ENCODE measurements around the gene CECR2. TPM values are rescaled to one million over a fixed set of nuclear protein-coding genes. Genes with fewer than 3 reads are reported as not detected.
A peak's percentile ranks its signal among the peaks of the same experiment; 100 is the strongest.

CECR2 gene
- total RNA-seq, 1 experiment from 2014 or later = 154 TPM

DNA sequence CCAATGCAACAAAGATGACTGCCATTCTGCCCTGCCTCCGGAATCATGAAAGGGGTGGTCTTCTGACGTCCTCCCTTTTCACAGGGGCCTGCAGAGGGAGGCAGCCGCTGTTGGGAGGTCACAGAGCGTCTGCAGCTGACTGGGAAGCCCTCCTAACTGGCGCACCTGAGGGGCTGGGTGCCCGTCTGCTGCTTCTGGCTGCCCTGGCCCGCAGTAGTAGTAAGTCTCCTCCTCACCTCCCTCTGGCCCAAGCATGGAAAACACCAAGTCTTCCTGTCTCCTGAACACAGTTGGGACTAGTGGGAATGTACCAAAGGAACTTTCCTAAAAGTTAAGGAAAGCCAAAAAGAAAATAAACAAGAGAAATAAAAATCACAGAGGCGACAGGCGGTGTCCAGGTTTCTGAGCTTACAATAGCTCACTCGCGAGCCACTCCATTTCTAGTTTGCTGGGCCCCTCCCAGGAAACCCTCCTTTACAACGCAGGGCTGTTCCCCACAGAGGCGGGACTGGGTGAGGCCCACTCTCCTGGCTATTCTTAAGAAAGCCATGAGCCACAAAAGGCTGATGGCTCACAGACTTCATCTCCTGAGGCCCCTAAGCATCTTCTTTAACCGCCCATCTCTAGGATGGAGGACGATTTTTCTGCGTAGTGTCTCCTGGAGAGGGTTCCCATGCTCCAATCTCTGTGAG is 37.0 kb upstream of the CECR2 start:
- H2BK15ac ChIP-seq (ENCODE audit: low read depth, low read length) = no peak overlapping the region
- no peak overlapping the region for H4K5ac ChIP-seq (ENCODE audit: insufficient read length, low read depth, low read length)
- H3K23me2 ChIP-seq (ENCODE audit: insufficient read length, low read depth, low read length, poor library complexity, severe bottlenecking) = no peaks in the 10 kb centered on the region
- H2AFZ ChIP-seq (ENCODE audit: low read length) = no peak overlapping the region
- Mint-ChIP-seq H3K4me3 (0 out of 5 replicates have a peak overlapping the region, but pooled peaks of 1 of the 2 experiments have one; percentile 32), H3K27ac (peak overlapping the region in 1 of 3 experiments; percentile 79; a peak in 2 of 7 replicates), H3K36me3 (ENCODE audit: insufficient read depth in 1 of 3, low read depth in 3 of 3) (no peaks in the 10 kb centered on the region; a peak in 1 of 7 replicates), H3K9me3 (no peaks in the 10 kb centered on the region), H3K4me1 (peaks cover 0 to 9% of the 10 kb centered on the region in 2 experiments; a peak in 1 of 4 replicates), H3K27me3 (ENCODE audit: low read depth) (no peaks in the 10 kb centered on the region)
- no peak overlapping the region for H3K23ac ChIP-seq (ENCODE audit: insufficient read length, low read depth, low read length)
- H2AK5ac ChIP-seq (ENCODE audit: insufficient read length, low read length) = no peak overlapping the region
- no peak overlapping the region for H3K9ac ChIP-seq (ENCODE audit: extremely low read depth, insufficient read length, low read length)
- no peak for TF ChIP-seq CTCF (conservative IDR thresholded peaks at IDR 0.05)
- H3K14ac ChIP-seq (ENCODE audit: insufficient read depth, low read length) = no peak overlapping the region
- DNase-seq = no peak
- H4K8ac ChIP-seq (replicated peaks; ENCODE audit: insufficient read length, low read depth, low read length) = no peak overlapping the region
- H4K91ac ChIP-seq (ENCODE audit: insufficient read length, low read depth, low read length) = no peak overlapping the region
- WGBS (ENCODE audit: extremely low coverage, insufficient read length, low lambda C conversion rate) = no CpG with 5 or more reads among the region's 16 CpGs
- H2BK120ac ChIP-seq (ENCODE audit: low read depth, low read length, poor library complexity, severe bottlenecking) = no peak overlapping the region
- H3K27me3 ChIP-seq (ENCODE audit: insufficient read depth, low read length) = no peaks in the 10 kb centered on the region
- H2BK20ac ChIP-seq (ENCODE audit: low read depth, low read length, poor library complexity, severe bottlenecking) = no peak overlapping the region
- no peak overlapping the region for H3T11ph ChIP-seq (ENCODE audit: low read length)
- H3K56ac ChIP-seq (ENCODE audit: insufficient read length, low read depth, low read length) = no peak overlapping the region
- no peak overlapping the region for H2BK5ac ChIP-seq (ENCODE audit: insufficient read length, low read length)
- no peaks in the 10 kb centered on the region for H3K4me1 ChIP-seq (ENCODE audit: insufficient read depth, low read length)
- H2BK12ac ChIP-seq (ENCODE audit: insufficient read length, low read depth, low read length) = no peak overlapping the region
- H3K27ac ChIP-seq (ENCODE audit: insufficient read length, low read depth, low read length) = no peak overlapping the region
- H3K79me2 ChIP-seq (ENCODE audit: insufficient read depth, low read length) = no peaks in the 10 kb centered on the region
- H3K4ac ChIP-seq (ENCODE audit: low read depth, low read length) = no peak overlapping the region
- no peak overlapping the region for H3K18ac ChIP-seq (ENCODE audit: insufficient read length, low read depth, low read length)
- no peaks in the 10 kb centered on the region for H3K79me1 ChIP-seq (ENCODE audit: insufficient read depth, low read depth, low read length, poor library complexity, severe bottlenecking)
- no peak overlapping the region for H3K4me2 ChIP-seq (ENCODE audit: insufficient read depth, insufficient read length, low read length)
- H3K9me3 ChIP-seq (ENCODE audit: control insufficient read depth, low read depth, low read length) = no peaks in the 10 kb centered on the region
- H4K20me1 ChIP-seq (ENCODE audit: control insufficient read depth, insufficient read depth, insufficient read length) = no peaks in the 10 kb centered on the region
